ENCODE data around the gene HORMAD2. TPM values are rescaled to one million over a fixed set of nuclear protein-coding genes. Genes with fewer than 3 reads are reported as not detected.

The HORMAD2 gene
- total RNA-seq = not detected in 2 replicates

GRCh38 chr22:30079952-30080533, at the start of gene HORMAD2:
TSS of gene HORMAD2 (plus strand) at chr22:30080464. CDS start at chr22:30093953, 13,489 bp downstream.

Other genes starting within 250 kb of the HORMAD2 start
- gene ASCC2, start 242.2 kb upstream of the HORMAD2 start, total RNA-seq = 16.4 and 20.3 TPM in 2 replicates
- 29.6 and 31.5 TPM in 2 replicates for gene MTMR3, start 197.3 kb upstream of the HORMAD2 start, total RNA-seq
- 0.11 and 0.34 TPM in 2 replicates for gene LIF, start 166.3 kb downstream of the HORMAD2 start, total RNA-seq
- gene OSM, start 186.4 kb downstream of the HORMAD2 start, total RNA-seq = not detected in 2 replicates
- gene CASTOR1, start 209.0 kb downstream of the HORMAD2 start, total RNA-seq = 7.5 and 8.1 TPM in 2 replicates
- 8.1 TPM in 2 replicates for gene TBC1D10A, start 246.5 kb downstream of the HORMAD2 start, total RNA-seq

Data from dermis lymphatic vessel endothelial cell (primary cell).